K562 (cell line): ENCODE measurements around the gene TMEM239. TPM values are rescaled to one million over a fixed set of nuclear protein-coding genes. Genes with fewer than 3 reads are reported as not detected.

ENCODE experiments used
- FOXA1 ChIP-seq: fragments of 450-650 bp; IDR thresholded peaks from 2 replicates; pipeline ENCODE4 v1.6.1; 2016; ENCODE audit warnings: mild to moderate bottlenecking, borderline replicate concordance
- ZNF584 ChIP-seq: fragments of 200-800 bp; sonication (Bioruptor generic); IDR thresholded peaks from 2 replicates; pipeline ENCODE4 v1.6.1; 2016; ENCODE audit warnings: low read depth, mild to moderate bottlenecking, missing genetic modification characterization, missing compliant biosample characterization
- polyA plus RNA-seq, 8 experiments: library from polyadenylated mRNA; depleted of rRNA in 4 of 8; stranded (reverse) in 5 of 8; unstranded in 3 of 8; fragments of >200 nt; fragmentation: Nextera tagmentation in 2 of 8; fragmentation: Illumina TruSeq in 1 of 8; extraction: Ambion mirVana in 2 of 8; extraction: Trizol in 1 of 8; gene quantifications; 2 replicates each; pipeline versions ENCODE4 v1.2.1 to v1.2.3, GENCODE V29; 2011 to 2014; ENCODE audit warnings: inconsistent platforms in 1 of 8, missing spikeins in 1 of 8
- total RNA-seq, 7 experiments: library from RNA; depleted of rRNA in 6 of 7; stranded (reverse); fragments of >200 nt in 6 of 7; fragmentation: Illumina TruSeq in 2 of 7; extraction: Trizol in 2 of 7; gene quantifications; 2 replicates each; pipeline versions ENCODE4 v1.2.1 to v1.2.3, GENCODE V29; 2011 to 2021; ENCODE audit warnings: low replicate concordance in 1 of 7
- TF ChIP-seq, protein P1 (sequence below): fragments of 450-650 bp; IDR thresholded peaks from 2 replicates; pipeline ENCODE4 v1.6.1; 2016; ENCODE audit warnings: borderline replicate concordance
- TF ChIP-seq, protein P2 (sequence below): fragments of 250-450 bp; sonication (Bioruptor Pico); IDR thresholded peaks from 2 replicates; pipeline ENCODE4 v1.5.0; 2021; ENCODE audit warnings: mild to moderate bottlenecking, moderate library complexity
- TF ChIP-seq, protein P3 (sequence below): fragments of 200-800 bp; sonication (Bioruptor generic); IDR thresholded peaks from 2 replicates; pipeline ENCODE4 v1.6.1; 2017; ENCODE audit warnings: missing genetic modification characterization, missing compliant biosample characterization

Gene TMEM239
- total and polyA plus RNA-seq, 9 of the 15 experiments (the other 6 are each of a cell fraction or from before 2014, with no cell fraction given): not detected

DNA sequence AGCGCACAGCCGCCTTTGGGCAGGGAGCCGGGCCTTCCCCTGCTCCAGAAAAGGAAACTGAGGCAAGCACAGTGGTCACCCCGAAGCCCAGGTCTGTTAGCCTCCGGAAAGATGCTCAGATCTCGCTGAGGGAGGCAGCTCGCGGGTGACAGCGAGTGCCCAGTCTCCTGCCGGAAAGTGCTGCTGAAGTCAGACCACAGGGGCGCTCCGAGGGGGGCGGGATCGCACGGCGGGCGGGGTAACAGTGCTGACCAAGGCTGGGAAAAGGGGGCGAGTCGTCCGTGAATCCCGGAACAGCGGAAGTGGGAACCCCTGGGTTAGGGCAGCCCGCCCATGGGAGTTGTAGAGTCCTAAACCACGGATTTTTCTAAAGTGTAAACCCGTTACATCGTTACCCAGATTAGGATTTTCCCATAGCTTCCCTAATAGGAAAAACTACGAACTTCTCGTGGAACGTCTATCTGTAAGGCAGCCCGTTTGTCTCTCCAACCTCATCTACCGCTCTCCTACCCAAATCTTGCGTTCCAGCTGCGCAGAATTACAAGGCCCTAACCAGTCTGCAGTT, 24.9 kb downstream of the TMEM239 start (continued):
- TF ChIP-seq, protein P1, sequence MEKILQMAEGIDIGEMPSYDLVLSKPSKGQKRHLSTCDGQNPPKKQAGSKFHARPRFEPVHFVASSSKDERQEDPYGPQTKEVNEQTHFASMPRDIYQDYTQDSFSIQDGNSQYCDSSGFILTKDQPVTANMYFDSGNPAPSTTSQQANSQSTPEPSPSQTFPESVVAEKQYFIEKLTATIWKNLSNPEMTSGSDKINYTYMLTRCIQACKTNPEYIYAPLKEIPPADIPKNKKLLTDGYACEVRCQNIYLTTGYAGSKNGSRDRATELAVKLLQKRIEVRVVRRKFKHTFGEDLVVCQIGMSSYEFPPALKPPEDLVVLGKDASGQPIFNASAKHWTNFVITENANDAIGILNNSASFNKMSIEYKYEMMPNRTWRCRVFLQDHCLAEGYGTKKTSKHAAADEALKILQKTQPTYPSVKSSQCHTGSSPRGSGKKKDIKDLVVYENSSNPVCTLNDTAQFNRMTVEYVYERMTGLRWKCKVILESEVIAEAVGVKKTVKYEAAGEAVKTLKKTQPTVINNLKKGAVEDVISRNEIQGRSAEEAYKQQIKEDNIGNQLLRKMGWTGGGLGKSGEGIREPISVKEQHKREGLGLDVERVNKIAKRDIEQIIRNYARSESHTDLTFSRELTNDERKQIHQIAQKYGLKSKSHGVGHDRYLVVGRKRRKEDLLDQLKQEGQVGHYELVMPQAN: 0 out of 2 replicates have a peak, but pooled peaks have one; percentile 28
- TF ChIP-seq ZNF584: no peak
- TF ChIP-seq, protein P2, sequence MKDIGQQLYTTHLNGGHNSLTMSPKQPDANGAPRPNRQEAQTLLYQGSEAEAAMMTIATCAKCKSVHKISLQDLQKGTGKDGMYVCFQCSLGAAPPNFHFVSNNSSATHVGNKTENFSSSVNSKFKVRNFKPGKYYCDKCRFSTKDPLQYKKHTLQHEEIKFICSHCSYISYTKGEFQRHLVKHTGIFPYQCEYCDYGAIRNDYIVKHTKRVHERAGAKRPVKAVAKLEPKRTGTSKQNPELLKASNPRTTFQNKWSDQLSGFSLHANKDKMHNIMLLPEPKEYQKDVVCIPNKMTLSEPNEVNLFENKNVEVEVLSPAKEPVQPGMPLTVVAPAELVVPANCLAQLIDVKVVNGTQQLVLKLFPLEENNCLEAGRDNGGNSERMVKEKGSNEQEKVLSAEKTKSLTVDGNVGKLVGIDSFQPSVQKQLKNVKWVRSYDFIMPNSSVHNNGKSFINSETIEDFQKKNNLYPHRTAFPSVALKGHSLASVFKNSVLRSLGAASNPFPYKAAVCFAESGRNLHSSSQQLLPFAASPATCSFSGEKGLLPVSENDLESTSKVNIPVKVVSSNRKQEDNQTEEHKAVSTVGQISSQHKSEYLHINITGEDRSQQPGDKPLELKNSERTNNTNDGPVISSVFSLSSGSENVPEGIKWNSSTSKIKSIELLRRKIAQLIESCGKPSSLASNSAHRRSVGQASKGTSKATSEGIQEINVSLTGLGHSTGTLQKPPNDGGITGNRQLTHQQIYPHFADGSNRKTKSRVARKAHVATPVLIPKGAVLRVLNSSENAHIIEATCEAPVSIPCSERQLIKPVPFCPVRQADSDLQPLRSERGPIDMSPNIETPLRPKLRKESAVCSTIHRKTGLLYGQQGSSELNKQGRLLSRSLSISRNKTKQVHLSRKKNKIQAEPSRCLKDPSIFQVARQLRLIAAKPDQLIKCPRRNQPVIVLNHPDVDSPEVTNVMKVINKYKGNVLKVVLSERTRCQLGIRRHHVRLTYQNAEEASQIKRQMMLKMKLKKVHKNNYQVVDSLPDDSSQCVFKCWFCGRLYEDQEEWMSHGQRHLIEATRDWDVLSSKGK: no peak
- TF ChIP-seq, protein P3, sequence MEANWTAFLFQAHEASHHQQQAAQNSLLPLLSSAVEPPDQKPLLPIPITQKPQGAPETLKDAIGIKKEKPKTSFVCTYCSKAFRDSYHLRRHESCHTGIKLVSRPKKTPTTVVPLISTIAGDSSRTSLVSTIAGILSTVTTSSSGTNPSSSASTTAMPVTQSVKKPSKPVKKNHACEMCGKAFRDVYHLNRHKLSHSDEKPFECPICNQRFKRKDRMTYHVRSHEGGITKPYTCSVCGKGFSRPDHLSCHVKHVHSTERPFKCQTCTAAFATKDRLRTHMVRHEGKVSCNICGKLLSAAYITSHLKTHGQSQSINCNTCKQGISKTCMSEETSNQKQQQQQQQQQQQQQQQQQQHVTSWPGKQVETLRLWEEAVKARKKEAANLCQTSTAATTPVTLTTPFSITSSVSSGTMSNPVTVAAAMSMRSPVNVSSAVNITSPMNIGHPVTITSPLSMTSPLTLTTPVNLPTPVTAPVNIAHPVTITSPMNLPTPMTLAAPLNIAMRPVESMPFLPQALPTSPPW: 0 out of 2 replicates have a peak, but pooled peaks have one; percentile 42
- TF ChIP-seq FOXA1: no peak
